Measurements from ENCODE around the gene CMC2. TPM values are rescaled to one million over a fixed set of nuclear protein-coding genes. Genes with fewer than 3 reads are reported as not detected.
A peak's percentile ranks its signal among the peaks of the same experiment; 100 is the strongest.

CMC2 gene
- total and polyA plus RNA-seq, 2 of the 13 experiments (the other 11 are each of a cell fraction or from before 2014, with no cell fraction given): 116 to 129 TPM

DNA sequence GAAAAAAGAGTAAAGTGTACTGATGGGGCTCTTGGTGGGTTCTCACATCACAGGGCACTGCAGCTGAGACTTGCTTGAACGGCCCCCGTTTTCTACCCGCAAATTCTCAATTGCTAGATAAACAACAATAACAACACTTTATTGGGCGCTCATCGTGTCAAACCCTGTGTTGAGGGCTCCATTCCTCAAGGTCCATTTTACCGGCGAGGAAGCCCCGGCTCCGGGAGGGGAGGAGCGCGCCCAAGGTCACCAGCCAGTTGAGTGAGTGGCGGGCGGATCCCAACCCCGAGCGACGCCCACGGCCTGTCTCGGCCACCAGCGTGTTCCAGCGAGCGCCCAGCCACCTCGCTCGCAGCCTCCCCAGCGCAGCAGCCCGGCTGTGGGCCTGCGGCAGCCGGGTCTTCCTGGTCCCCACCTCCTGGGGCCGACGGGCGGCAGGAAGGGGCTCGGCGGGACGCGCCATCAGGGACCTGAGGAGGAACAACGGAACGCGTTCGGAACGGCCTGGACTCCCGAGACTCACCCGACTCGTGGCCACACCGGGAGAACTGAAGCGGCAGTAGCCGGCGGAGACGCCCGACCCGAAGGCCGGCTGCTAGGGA, 373 bp downstream of the CMC2 start (continued):
- TF ChIP-seq ZC3H4 (CRISPR knock-in tag; IDR thresholded peaks at IDR 0.05; ENCODE audit: borderline replicate concordance): no peak
- TF ChIP-seq NCOA5 (CRISPR knock-in tag; IDR thresholded peaks at IDR 0.05): no peak
- TF ChIP-seq ZNF790 (CRISPR knock-in tag; IDR thresholded peaks at IDR 0.05; ENCODE audit: borderline replicate concordance): 0 out of 2 replicates have a peak, but pooled peaks have one; percentile 71
- TF ChIP-seq SKIL (CRISPR knock-in tag; IDR thresholded peaks at IDR 0.05; ENCODE audit: borderline replicate concordance): peak; percentile 69
- TF ChIP-seq, protein P1, sequence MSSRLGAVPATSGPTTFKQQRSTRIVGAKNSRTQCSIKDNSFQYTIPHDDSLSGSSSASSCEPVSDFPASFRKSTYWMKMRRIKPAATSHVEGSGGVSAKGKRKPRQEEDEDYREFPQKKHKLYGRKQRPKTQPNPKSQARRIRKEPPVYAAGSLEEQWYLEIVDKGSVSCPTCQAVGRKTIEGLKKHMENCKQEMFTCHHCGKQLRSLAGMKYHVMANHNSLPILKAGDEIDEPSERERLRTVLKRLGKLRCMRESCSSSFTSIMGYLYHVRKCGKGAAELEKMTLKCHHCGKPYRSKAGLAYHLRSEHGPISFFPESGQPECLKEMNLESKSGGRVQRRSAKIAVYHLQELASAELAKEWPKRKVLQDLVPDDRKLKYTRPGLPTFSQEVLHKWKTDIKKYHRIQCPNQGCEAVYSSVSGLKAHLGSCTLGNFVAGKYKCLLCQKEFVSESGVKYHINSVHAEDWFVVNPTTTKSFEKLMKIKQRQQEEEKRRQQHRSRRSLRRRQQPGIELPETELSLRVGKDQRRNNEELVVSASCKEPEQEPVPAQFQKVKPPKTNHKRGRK (CRISPR knock-in tag; IDR thresholded peaks at IDR 0.05): no peak
- TF ChIP-seq MTA3 (CRISPR knock-in tag; IDR thresholded peaks at IDR 0.05): peak; percentile 14; the same call in 1 of the 2 replicates
- no peak; the same call in 1 of the 2 replicates for TF ChIP-seq E2F5 (CRISPR knock-in tag; conservative IDR thresholded peaks at IDR 0.05)
- no peak for TF ChIP-seq POLR2G (IDR thresholded peaks at IDR 0.05; ENCODE audit: low read depth, low read length)
- TF ChIP-seq SIN3A (IDR thresholded peaks at IDR 0.05; ENCODE audit: borderline replicate concordance, low read depth, low read length): no peak; the same call in 1 of the 2 replicates
- TF ChIP-seq KLF11 (CRISPR knock-in tag; IDR thresholded peaks at IDR 0.05): no peak
- no peak for TF ChIP-seq YY1 (IDR thresholded peaks at IDR 0.05; ENCODE audit: insufficient read depth, insufficient replicate concordance, low read depth, low read length)
- no peak for TF ChIP-seq TCF7L2 (IDR thresholded peaks at IDR 0.05; ENCODE audit: low read depth, low read length)
- peak; percentile 61; the same call in 1 of the 2 replicates for TF ChIP-seq POGK (CRISPR knock-in tag; conservative IDR thresholded peaks at IDR 0.05)
- no peak for TF ChIP-seq MAFK (conservative IDR thresholded peaks at IDR 0.05 in 1 of 2, IDR thresholded peaks at IDR 0.05 in 1 of 2; ENCODE audit: low read length in 2 of 2)
- no peak; the same call in 1 of the 2 replicates for TF ChIP-seq ZNF749 (CRISPR knock-in tag; IDR thresholded peaks at IDR 0.05; ENCODE audit: borderline replicate concordance)
- TF ChIP-seq, protein P2, sequence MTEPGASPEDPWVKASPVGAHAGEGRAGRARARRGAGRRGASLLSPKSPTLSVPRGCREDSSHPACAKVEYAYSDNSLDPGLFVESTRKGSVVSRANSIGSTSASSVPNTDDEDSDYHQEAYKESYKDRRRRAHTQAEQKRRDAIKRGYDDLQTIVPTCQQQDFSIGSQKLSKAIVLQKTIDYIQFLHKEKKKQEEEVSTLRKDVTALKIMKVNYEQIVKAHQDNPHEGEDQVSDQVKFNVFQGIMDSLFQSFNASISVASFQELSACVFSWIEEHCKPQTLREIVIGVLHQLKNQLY (CRISPR knock-in tag; IDR thresholded peaks at IDR 0.05): no peak
- TF ChIP-seq ZNF496 (CRISPR knock-in tag; IDR thresholded peaks at IDR 0.05; ENCODE audit: insufficient replicate concordance): no peak
- TF ChIP-seq PLSCR1 (CRISPR knock-in tag; IDR thresholded peaks at IDR 0.05; ENCODE audit: borderline replicate concordance): peak; percentile 93; the same call in 1 of the 2 replicates
- no peak for TF ChIP-seq SP4 (CRISPR knock-in tag; IDR thresholded peaks at IDR 0.05)
- TF ChIP-seq ETV5 (CRISPR knock-in tag; IDR thresholded peaks at IDR 0.05; ENCODE audit: borderline replicate concordance): peak; percentile 16; the same call in 1 of the 2 replicates
- no peak; the same call in 1 of the 2 replicates for TF ChIP-seq GABPB1 (CRISPR knock-in tag; IDR thresholded peaks at IDR 0.05)
